GM18867 (cell line): ENCODE data around the gene RLIM.

ENCODE experiments used
- ATAC-seq: cut with Tn5 transposase; IDR thresholded peaks from one replicate; pipeline ENCODE4 v1.9.1; 2021; ENCODE audit warnings: mild to moderate bottlenecking, moderate library complexity; ENCODE audit not compliant: unreplicated experiment

RLIM gene

DNA sequence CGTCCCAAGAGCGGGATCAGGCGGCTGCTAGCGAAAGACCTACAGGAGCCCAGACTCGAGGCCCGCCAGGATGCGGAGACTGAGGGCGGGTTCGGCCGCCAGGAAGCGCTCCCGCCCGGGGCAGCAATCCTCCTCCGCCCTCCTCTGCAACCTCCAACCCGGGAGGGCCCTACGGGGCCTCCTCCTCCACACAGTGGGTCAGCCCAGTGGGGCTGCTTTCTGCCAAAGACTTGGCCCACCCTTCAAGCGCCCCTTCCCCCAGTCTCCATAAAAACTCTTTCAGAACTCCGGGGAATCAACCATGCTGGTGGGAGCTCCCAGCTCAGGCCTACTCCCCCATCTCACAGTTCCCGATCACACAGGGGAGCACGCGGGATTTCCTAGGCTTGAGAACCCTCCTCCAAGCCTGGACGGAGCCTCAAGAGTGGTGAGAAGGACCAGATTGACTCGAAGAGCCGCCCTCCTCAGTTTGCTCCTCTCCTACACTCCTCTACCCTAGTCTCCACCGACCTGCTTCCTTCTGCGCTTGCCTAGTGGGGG lies 77.5 kb downstream of the RLIM start:
- peak; percentile 5 for ATAC-seq

DNA sequence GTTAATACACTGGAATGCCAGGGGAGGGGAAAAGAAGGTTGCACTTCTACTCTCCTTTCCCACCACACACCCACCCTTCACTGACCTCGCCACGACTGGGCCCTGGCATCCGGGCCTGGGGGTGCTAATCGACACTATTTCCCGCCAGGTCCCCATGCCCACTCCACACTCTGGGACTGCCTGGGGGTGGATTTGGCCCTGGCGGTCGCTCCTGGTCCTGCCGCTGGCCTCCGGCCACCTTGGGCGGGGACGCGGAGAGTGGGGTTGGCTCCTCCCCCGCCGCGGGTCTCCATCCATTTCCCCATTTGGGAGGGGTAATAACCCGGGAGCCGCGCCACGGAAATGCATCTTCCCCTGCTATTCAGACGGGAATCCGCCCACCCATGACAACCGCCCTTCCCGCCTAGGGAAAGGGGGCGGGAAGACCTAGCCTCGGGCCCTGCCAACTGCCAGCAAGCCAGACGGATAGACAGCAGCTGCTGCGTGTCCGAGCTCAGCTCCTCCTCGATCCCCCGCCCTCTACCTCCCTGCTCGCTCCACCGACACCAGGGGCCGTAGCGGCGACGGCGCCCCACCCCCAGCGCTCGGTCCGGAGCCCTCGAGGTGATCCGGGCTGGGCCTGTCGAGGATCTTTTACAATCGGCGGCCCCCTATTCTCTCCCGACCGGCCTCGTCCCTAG lies 78.1 kb downstream of the RLIM start:
- ATAC-seq = peak; percentile 57

DNA sequence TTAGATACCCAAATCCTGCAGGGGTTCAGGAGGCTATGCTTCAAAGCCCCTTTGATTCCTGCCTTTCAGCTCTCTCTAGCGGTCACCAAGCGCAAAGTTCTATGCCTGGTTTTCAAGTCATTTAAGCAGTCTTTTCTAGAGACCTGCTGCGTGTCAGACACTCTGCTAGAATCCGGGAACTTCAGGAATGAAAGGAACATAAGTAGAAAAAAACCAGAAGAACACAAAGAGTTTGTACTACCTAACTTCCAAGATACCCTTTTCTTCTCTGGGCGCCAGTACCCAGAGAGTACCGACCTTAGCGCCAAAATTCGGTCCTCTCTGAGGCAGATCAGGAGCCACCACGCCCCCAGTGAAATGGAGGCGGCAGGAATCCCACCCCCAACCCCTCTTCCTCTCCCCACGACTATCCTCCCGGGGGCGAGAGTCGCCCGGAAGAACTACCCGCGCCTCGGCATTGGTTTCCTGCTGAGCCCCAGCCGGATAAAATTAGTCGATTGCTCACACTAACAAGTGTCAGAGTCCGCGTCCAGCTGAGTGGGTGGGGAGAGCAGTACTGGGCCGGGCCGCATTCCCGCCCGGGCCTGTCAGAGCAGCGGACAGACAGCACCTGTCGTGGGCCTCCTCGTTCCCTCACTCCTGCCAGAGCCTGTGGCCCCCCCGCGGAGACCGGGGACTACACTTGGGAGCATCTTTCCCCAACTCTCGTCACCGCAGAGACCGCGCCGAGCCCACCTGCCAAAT lies 78.8 kb downstream of the RLIM start:
- peak; percentile 37 for ATAC-seq
